GM12878 (cell line): ENCODE measurements around the gene FGFBP1.
"Not testable (repeated sequence)": the region's sequence is repeated elsewhere in the genome, so short reads cannot be mapped to it uniquely, and the experiment has no call there.

Experiments
- CHD2 ChIP-seq: IDR thresholded peaks from 2 replicates; pipeline ENCODE4 v1.6.1; 2011; ENCODE audit warnings: low read depth, low read length, improper control_type of control experiment, borderline replicate concordance
- MTA2 ChIP-seq: fragments of 450-650 bp; IDR thresholded peaks from 2 replicates; pipeline ENCODE4 v1.6.1; 2016; ENCODE audit warnings: low read depth, mild to moderate bottlenecking, moderate library complexity
- POLR2A ChIP-seq: IDR thresholded peaks from 2 replicates; pipeline ENCODE4 v1.6.1; 2011; ENCODE audit warnings: low read depth, mild to moderate bottlenecking, low read length
- POLR2AphosphoS5 ChIP-seq: IDR thresholded peaks from 2 replicates; pipeline ENCODE4 v1.6.1; 2011; ENCODE audit warnings: mild to moderate bottlenecking, low read length, inconsistent platforms
- RFX5 ChIP-seq: IDR thresholded peaks from 2 replicates; pipeline ENCODE4 v1.6.1; 2011; ENCODE audit warnings: low read depth, low read length, improper control_type of control experiment
- SIX5 ChIP-seq: IDR thresholded peaks from 2 replicates; pipeline ENCODE4 v1.6.1; 2011; ENCODE audit warnings: mild to moderate bottlenecking, low read depth, low read length, moderate library complexity; ENCODE audit not compliant: severe bottlenecking
- TF ChIP-seq, protein P1 (sequence below), 3 experiments: IDR thresholded peaks in 2 of 3; conservative IDR thresholded peaks in 1 of 3; 2 replicates each; pipeline ENCODE4 v1.5.1; 2011; ENCODE audit warnings: low read depth in 3 of 3, low read length in 3 of 3, mild to moderate bottlenecking in 3 of 3, control low read depth in 2 of 3, moderate library complexity in 2 of 3, inconsistent platforms in 1 of 3, mixed read lengths in 1 of 3; ENCODE audit not compliant: control insufficient read depth in 2 of 3, insufficient read depth in 1 of 3; ENCODE audit errors: extremely low read depth in 1 of 3
- TF ChIP-seq, protein P2 (sequence below): IDR thresholded peaks from 2 replicates; pipeline ENCODE4 v1.6.1; 2012; ENCODE audit warnings: low read length, inconsistent platforms

DNA sequence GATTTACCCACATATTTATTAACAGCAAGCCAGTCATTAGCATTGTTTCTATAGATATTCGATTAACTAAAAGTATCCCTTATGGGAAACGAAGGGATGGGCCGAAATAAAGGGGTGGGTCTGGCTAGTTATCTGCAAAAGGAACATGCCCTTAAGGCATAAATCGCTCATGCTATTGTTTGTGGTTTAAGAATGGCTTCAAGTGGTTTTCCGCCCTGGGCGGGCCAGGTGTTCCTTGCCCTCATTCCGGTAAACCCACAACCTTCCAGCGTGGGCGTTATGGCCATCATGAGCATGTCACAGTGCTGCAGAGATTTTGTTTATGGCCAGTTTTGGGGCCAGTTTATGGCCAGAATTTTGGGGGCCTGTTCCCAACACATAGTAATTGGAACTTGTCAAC is 22.2 kb downstream of the FGFBP1 start:
- not testable (repeated sequence) for TF ChIP-seq POLR2AphosphoS5, RFX5, POLR2A, CHD2, MTA2, SIX5
- TF ChIP-seq, protein P1, sequence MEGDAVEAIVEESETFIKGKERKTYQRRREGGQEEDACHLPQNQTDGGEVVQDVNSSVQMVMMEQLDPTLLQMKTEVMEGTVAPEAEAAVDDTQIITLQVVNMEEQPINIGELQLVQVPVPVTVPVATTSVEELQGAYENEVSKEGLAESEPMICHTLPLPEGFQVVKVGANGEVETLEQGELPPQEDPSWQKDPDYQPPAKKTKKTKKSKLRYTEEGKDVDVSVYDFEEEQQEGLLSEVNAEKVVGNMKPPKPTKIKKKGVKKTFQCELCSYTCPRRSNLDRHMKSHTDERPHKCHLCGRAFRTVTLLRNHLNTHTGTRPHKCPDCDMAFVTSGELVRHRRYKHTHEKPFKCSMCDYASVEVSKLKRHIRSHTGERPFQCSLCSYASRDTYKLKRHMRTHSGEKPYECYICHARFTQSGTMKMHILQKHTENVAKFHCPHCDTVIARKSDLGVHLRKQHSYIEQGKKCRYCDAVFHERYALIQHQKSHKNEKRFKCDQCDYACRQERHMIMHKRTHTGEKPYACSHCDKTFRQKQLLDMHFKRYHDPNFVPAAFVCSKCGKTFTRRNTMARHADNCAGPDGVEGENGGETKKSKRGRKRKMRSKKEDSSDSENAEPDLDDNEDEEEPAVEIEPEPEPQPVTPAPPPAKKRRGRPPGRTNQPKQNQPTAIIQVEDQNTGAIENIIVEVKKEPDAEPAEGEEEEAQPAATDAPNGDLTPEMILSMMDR (IDR thresholded peaks at IDR 0.05 in 2 of 3, conservative IDR thresholded peaks at IDR 0.05 in 1 of 3; ENCODE audit: control insufficient read depth in 2 of 3, extremely low read depth in 1 of 3, insufficient read depth in 1 of 3, low read depth in 3 of 3, low read length in 3 of 3): not testable (repeated sequence)
- TF ChIP-seq, protein P2, sequence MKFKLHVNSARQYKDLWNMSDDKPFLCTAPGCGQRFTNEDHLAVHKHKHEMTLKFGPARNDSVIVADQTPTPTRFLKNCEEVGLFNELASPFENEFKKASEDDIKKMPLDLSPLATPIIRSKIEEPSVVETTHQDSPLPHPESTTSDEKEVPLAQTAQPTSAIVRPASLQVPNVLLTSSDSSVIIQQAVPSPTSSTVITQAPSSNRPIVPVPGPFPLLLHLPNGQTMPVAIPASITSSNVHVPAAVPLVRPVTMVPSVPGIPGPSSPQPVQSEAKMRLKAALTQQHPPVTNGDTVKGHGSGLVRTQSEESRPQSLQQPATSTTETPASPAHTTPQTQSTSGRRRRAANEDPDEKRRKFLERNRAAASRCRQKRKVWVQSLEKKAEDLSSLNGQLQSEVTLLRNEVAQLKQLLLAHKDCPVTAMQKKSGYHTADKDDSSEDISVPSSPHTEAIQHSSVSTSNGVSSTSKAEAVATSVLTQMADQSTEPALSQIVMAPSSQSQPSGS: not testable (repeated sequence)
